ENCODE results near the gene STK39. TPM values are rescaled to one million over a fixed set of nuclear protein-coding genes. Genes with fewer than 3 reads are reported as not detected.

STK39 gene
- total and polyA plus RNA-seq, 9 of the 15 experiments (the other 6 are each of a cell fraction or from before 2014, with no cell fraction given): 0.19 to 0.76 (median 0.51) TPM

DNA sequence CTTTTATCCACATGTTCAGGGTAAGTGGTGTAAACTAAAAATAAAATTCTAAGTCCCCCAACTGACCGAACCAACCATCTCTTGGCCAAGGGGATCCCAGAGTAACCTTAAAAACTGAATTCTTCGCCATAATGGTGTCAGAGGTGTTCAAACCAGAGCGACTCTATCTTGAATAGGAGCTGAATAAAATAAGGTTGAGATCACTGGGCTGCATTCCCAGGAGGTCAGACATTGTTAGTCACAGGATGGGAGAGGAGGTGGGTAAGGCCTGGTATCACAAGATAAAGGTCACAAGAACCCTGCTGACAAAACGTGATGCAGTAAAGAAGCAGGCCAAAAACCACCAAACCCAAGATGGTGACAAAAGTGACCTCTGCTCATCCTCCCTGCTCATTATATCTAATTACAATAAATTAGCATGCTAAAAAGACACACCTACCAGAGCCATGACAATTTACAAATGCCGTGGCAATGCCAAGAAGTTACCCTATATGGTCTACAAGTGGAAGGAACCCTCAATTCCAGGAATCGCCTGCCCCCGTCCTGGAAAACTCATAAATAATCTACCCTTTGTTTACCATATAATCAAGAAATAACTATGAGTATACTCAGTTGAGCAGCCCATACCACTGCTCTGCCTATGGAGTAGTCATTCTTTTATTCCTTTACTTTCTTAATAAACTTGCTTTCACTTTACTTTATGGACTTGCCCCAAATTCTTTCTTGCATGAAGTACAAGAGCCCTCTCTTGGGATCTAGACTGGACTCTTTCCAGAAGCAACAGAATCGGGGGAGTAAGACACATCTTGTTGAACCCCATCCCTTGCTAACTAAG is 302.4 kb downstream of the STK39 start (continued):
- TF ChIP-seq FOXJ3 (CRISPR knock-in tag; IDR thresholded peaks at IDR 0.05): no peak
- no peak for TF ChIP-seq RHOXF2B (CRISPR knock-in tag; conservative IDR thresholded peaks at IDR 0.05)
- TF ChIP-seq POLR2B (IDR thresholded peaks at IDR 0.05; ENCODE audit: low read depth, partially characterized antibody): no peak
- peak in 1 of 2 experiments; percentile 23; a peak in 2 of 4 replicates for TF ChIP-seq ARNT (IDR thresholded peaks at IDR 0.05)
- peak; percentile 82 for TF ChIP-seq MEF2D (tag; conservative IDR thresholded peaks at IDR 0.05; ENCODE audit: low read depth)
- no peak for TF ChIP-seq SFPQ (IDR thresholded peaks at IDR 0.05; ENCODE audit: low read depth, low read length)
- TF ChIP-seq ZNF707 (CRISPR knock-in tag; conservative IDR thresholded peaks at IDR 0.05): peak; percentile 49; the same call in 1 of the 2 replicates
- TF ChIP-seq ELF2 (CRISPR knock-in tag; IDR thresholded peaks at IDR 0.05): no peak
- TF ChIP-seq ZEB2 (IDR thresholded peaks at IDR 0.05): 0 out of 2 replicates have a peak, but pooled peaks have one; percentile 40
- TF ChIP-seq HOXB6 (CRISPR knock-in tag; IDR thresholded peaks at IDR 0.05; ENCODE audit: borderline replicate concordance): no peak
- peak; percentile 95 for TF ChIP-seq CREB3 (tag; conservative IDR thresholded peaks at IDR 0.05; ENCODE audit: low read depth)
- TF ChIP-seq BMI1 (IDR thresholded peaks at IDR 0.05; ENCODE audit: low read length): no peak
- TF ChIP-seq HNRNPK (IDR thresholded peaks at IDR 0.05; ENCODE audit: low read depth, low read length, poor library complexity, severe bottlenecking): no peak
- TF ChIP-seq PHB2 (IDR thresholded peaks at IDR 0.05; ENCODE audit: low read depth): no peak
- TF ChIP-seq SIN3A (IDR thresholded peaks at IDR 0.05; ENCODE audit: borderline replicate concordance in 2 of 2, control insufficient read depth in 1 of 2, low read depth in 2 of 2, low read length in 2 of 2): no peak
- no peak for TF ChIP-seq SPI1 (IDR thresholded peaks at IDR 0.05; ENCODE audit: borderline replicate concordance, low read depth, low read length)
- TF ChIP-seq, protein P1, sequence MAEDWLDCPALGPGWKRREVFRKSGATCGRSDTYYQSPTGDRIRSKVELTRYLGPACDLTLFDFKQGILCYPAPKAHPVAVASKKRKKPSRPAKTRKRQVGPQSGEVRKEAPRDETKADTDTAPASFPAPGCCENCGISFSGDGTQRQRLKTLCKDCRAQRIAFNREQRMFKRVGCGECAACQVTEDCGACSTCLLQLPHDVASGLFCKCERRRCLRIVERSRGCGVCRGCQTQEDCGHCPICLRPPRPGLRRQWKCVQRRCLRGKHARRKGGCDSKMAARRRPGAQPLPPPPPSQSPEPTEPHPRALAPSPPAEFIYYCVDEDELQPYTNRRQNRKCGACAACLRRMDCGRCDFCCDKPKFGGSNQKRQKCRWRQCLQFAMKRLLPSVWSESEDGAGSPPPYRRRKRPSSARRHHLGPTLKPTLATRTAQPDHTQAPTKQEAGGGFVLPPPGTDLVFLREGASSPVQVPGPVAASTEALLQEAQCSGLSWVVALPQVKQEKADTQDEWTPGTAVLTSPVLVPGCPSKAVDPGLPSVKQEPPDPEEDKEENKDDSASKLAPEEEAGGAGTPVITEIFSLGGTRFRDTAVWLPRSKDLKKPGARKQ (CRISPR knock-in tag; IDR thresholded peaks at IDR 0.05): no peak
- TF ChIP-seq, protein P2, sequence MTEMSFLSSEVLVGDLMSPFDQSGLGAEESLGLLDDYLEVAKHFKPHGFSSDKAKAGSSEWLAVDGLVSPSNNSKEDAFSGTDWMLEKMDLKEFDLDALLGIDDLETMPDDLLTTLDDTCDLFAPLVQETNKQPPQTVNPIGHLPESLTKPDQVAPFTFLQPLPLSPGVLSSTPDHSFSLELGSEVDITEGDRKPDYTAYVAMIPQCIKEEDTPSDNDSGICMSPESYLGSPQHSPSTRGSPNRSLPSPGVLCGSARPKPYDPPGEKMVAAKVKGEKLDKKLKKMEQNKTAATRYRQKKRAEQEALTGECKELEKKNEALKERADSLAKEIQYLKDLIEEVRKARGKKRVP (CRISPR knock-in tag; IDR thresholded peaks at IDR 0.05): peak; percentile 81
- peak; percentile 70 for TF ChIP-seq ZNF449 (CRISPR knock-in tag; IDR thresholded peaks at IDR 0.05)
- TF ChIP-seq CBFA2T2 (conservative IDR thresholded peaks at IDR 0.05): peak; percentile 83
- no peak for TF ChIP-seq BRCA1 (IDR thresholded peaks at IDR 0.05)
- no peak for TF ChIP-seq BRCA1 (CRISPR knock-in tag; IDR thresholded peaks at IDR 0.05)

All from K562 (cell line).